Body of pancreas (tissue), 4 donors: ENCODE data around the gene QKI.

Experiments used
- POLR2A ChIP-seq, 3 donors: fragments of 450-650 bp; IDR thresholded peaks; one replicate each; pipeline ENCODE4 v1.6.1; 2016; ENCODE audit warnings: antibody characterized with exemption in 3 of 3, mild to moderate bottlenecking in 2 of 3
- TF ChIP-seq, protein P1 (sequence below), 7 experiments: fragments of 450-650 bp in 4 of 7; fragments of 200-600 bp in 3 of 7; sonication (generic) in 3 of 7; IDR thresholded peaks; one replicate each; pipeline ENCODE4 v1.5.1; 2016 to 2019; ENCODE audit warnings: antibody characterized with exemption in 7 of 7

DNA sequence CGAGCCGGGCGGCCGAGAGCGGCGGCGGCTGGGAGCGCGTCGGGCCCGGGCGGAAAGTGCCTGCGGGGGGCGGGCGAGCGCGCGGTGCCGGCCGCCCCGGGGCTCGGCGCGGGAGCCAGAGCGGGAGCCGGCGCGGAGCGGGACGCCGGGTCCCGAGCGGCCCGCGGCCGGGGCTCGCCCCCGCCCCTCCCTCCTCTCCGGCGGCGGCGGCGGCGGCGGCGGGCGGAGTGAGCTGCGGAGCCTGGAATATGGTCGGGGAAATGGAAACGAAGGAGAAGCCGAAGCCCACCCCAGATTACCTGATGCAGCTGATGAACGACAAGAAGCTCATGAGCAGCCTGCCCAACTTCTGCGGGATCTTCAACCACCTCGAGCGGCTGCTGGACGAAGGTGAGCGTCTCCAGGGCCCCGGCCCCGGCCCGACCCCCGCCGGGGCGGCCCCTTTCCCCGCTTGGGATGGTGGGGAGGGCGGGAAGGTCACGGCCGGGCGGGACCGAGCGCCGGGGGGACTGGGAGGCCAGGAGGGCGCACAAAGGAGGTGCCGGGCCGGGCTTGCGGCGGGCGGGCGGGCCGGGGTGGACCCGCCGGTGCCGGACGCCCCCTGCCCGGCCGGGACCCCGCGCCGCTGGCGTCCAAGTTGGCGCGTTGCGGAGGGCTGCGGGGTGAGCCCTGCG lies 565 bp downstream of the QKI start:
- TF ChIP-seq, protein P1, sequence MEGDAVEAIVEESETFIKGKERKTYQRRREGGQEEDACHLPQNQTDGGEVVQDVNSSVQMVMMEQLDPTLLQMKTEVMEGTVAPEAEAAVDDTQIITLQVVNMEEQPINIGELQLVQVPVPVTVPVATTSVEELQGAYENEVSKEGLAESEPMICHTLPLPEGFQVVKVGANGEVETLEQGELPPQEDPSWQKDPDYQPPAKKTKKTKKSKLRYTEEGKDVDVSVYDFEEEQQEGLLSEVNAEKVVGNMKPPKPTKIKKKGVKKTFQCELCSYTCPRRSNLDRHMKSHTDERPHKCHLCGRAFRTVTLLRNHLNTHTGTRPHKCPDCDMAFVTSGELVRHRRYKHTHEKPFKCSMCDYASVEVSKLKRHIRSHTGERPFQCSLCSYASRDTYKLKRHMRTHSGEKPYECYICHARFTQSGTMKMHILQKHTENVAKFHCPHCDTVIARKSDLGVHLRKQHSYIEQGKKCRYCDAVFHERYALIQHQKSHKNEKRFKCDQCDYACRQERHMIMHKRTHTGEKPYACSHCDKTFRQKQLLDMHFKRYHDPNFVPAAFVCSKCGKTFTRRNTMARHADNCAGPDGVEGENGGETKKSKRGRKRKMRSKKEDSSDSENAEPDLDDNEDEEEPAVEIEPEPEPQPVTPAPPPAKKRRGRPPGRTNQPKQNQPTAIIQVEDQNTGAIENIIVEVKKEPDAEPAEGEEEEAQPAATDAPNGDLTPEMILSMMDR (IDR thresholded peaks at IDR 0.05) = no peak
- TF ChIP-seq POLR2A (IDR thresholded peaks at IDR 0.05) = no peak
